GM18499 (cell line): Measurements from ENCODE around the gene TTC22.

Experiments
- ATAC-seq: cut with Tn5 transposase; IDR thresholded peaks from one replicate; pipeline ENCODE4 v1.9.1; 2021; ENCODE audit warnings: moderate number of reproducible peaks; ENCODE audit not compliant: insufficient read depth, unreplicated experiment

Gene TTC22

GRCh38 chr1:54763816-54764132, 37.3 kb downstream of the TTC22 start:
- ATAC-seq = no peak

GRCh38 chr1:54758678-54759348, 42.3 kb downstream of the TTC22 start:
- no peak for ATAC-seq

GRCh38 chr1:54757833-54758232, 43.3 kb downstream of the TTC22 start:
- ATAC-seq = no peak

- ATAC-seq = no peak
These were observed 46.4 kb downstream of the TTC22 start for GRCh38 chr1:54754486-54755285.

GRCh38 chr1:54754045-54754444, 47.1 kb downstream of the TTC22 start:
- no peak for ATAC-seq

GRCh38 chr1:54751426-54751825, 49.7 kb downstream of the TTC22 start:
- no peak for ATAC-seq

DNA sequence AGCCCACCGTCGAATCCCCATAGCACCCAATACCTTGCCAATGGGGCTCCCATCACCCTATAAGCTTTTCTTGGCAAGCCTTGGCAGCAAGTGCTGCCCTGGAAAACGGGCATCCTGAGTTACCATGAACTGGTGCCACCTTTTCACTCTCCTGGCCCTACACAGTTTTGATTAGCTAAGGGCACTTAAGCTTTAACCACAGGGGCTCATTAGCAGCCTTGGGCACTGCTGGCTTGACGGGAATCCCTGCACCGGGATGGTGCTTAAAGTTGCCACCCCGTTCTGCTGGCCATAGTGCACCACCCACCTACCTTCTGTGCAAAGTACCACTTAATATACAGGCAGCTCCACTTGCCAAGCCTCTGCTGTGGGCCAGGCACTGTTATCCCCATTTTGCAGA, 50.5 kb downstream of the TTC22 start:
- no peak for ATAC-seq

DNA sequence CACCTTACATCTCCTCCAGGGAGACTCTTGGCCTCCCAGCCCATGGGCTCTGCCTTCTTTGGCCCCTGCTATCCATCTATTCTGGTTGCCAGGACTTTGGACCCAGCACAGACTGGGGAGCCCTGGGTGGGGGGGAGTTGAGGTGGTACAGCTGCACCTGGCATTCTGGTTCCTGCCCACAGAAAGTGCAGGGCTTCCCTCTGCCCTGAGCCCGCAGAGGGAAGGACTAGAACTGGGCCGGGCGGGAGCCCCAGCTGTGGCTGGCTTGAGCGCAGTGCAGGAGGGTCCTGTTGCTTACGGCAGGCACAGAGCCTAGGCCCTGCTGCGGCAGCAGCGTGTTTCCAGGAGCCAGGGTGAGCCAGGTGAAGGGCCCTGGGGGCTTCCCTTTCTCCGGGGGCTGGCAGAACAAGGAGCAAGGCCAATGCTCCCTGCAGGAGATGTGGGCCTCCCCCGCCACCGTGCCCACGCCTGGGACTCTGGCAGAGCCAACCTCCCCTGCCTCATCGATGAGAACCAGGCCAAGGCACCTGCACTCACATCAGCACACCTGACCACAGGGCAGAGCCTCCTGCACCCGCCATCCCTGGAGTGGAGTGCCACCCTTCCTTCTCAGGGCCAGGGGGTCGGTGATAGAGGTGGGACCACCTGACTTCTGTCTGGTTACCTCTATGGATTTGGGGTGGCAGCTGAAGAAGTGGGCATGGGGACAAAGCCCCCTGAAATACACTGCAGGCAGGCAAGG, 52.9 kb downstream of the TTC22 start:
- ATAC-seq = no peak

GRCh38 chr1:54745864-54746263, 55.3 kb downstream of the TTC22 start:
- no peak for ATAC-seq

GRCh38 chr1:54745274-54745673, 55.8 kb downstream of the TTC22 start:
- ATAC-seq = no peak

DNA sequence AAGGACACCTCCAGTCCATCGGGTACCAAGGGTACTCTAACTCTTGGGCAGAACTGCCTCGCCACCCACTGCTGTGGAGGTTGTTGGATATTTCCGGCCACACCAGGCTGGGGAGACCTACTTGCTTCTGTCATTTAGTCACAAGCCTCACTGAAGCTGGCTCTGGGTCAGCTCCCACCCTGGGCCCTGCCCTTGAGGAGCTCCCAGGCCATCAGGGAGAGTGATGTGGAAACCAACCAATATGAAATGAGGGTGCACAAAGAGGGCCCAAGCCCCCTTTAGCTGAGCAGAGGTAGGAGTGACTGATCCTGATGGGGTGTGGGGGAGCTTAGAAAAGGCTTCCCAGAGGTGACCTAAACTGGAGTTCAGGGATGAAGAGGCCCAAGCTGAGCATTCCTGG, 56.4 kb downstream of the TTC22 start:
- no peak for ATAC-seq

DNA sequence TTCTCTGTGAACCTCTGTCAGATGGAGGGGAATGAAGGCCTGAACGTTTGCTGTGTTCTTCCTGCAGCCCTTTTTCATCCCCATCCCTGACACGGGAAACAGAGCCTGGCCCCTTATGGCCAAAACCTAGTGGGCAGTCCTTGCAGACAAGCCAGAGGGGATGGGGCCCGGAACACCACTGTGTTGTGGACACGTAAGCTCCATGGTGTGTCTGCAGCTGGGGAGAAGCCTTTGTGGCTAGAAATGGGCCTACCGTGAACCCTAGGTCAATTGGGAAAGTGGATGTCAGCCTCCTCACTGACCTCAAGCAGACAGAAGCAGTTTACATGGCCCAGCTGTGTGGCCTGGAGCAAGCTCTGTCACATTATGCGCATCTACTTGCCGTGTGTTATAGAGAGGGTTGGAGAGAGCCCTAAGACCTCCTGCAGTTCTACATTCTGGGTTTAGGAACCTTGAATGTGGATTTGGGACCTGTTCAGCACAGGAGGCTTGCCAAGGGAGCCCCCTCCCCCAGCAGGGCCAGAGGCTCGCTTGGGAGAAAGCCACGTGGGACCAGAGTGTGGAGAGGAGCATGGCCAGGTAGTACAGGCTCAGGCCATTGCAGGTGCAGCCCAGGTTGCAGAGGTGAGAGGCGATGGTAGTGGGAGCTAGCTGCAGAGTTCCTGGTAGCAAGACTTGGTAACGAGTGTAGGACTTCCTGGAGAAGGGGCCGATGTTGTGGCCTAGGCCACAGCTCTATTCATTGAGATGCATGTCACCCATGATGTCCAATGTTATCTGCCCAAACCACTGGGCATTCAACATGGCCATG, 57.5 kb downstream of the TTC22 start:
- ATAC-seq = no peak

DNA sequence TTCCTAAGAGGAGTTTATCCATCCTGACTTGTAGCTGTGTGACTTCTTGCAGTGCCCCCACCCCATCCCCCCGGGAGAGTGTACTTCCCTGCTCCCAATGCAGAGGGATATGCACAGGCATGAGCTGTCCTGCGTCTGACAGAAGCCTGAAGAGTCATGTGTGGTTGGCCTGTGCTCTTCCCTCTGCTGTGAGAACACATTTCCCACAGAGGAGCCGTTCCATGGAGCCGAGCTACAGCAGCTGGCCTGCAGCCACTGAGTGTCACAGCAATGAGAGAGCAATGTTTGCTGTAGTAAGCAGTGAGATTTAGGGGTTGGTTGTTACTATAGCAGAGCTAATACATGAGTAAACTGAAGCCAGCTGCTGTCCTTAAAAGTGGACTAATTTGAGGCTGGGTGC, 58.8 kb downstream of the TTC22 start:
- ATAC-seq = no peak

- no peak for ATAC-seq
These were observed 59.6 kb downstream of the TTC22 start for GRCh38 chr1:54741531-54741930.

GRCh38 chr1:54738244-54738643, 62.9 kb downstream of the TTC22 start:
- ATAC-seq = no peak

GRCh38 chr1:54736685-54737084, 64.4 kb downstream of the TTC22 start:
- no peak for ATAC-seq
